ENCODE data around the gene LATS2.

Gene LATS2

GRCh38 chr13:21039097-21039800 lies 22.1 kb downstream of the LATS2 start:
- Histone ChIP-seq H3K4me3 (ENCODE audit: low read depth in 1 of 2, low read length in 1 of 2) (peak overlapping the region in 1 of 2 experiments; percentile 25), H3K27me3 (no peaks in the 10 kb centered on the region), H3K27ac (peak overlapping the region; percentile 75), H3K9me3 (no peaks in the 10 kb centered on the region), H3K36me3 (peaks cover 8% of the 10 kb centered on the region), H3K4me1 (ENCODE audit: control insufficient read depth in 1 of 2, insufficient read depth in 1 of 2, low read depth in 1 of 2, low read length in 1 of 2) (peaks cover 68 to 73% of the 10 kb centered on the region in 2 experiments)
- TF ChIP-seq CTCF (IDR thresholded peaks at IDR 0.05): no peak

- Histone ChIP-seq H3K27ac (peak overlapping the region; percentile 75), H3K4me3 (ENCODE audit: low read depth in 1 of 2, low read length in 1 of 2) (no peak overlapping the region), H3K4me1 (ENCODE audit: control insufficient read depth in 1 of 2, insufficient read depth in 1 of 2, low read depth in 1 of 2, low read length in 1 of 2) (peaks cover 81 to 87% of the 10 kb centered on the region in 2 experiments), H3K9me3 (no peaks in the 10 kb centered on the region), H3K36me3 (no peaks in the 10 kb centered on the region), H3K27me3 (no peaks in the 10 kb centered on the region)
- TF ChIP-seq CTCF (IDR thresholded peaks at IDR 0.05): no peak
Observed at GRCh38 chr13:21037656-21038055, 23.7 kb downstream of the LATS2 start.

- H3K4me3 ChIP-seq (ENCODE audit: low read depth in 1 of 2, low read length in 1 of 2): no peak overlapping the region
- TF ChIP-seq CTCF (IDR thresholded peaks at IDR 0.05): no peak
- H3K9me3 ChIP-seq: no peaks in the 10 kb centered on the region
- peak overlapping the region; percentile 33 for H3K27ac ChIP-seq
- no peaks in the 10 kb centered on the region for H3K36me3 ChIP-seq
- H3K27me3 ChIP-seq: no peaks in the 10 kb centered on the region
- peaks cover 68 to 82% of the 10 kb centered on the region in 2 experiments for H3K4me1 ChIP-seq (ENCODE audit: control insufficient read depth in 1 of 2, insufficient read depth in 1 of 2, low read depth in 1 of 2, low read length in 1 of 2)
Observed at GRCh38 chr13:21035498-21035897, 25.9 kb downstream of the LATS2 start.

- TF ChIP-seq CTCF (IDR thresholded peaks at IDR 0.05): no peak
- H3K4me3 ChIP-seq (ENCODE audit: low read depth in 1 of 2, low read length in 1 of 2): no peak overlapping the region
- no peaks in the 10 kb centered on the region for H3K36me3 ChIP-seq
- no peaks in the 10 kb centered on the region for H3K9me3 ChIP-seq
- peak overlapping the region; percentile 60 for H3K27ac ChIP-seq
- H3K4me1 ChIP-seq (ENCODE audit: control insufficient read depth in 1 of 2, insufficient read depth in 1 of 2, low read depth in 1 of 2, low read length in 1 of 2): peaks cover 60 to 74% of the 10 kb centered on the region in 2 experiments
- no peaks in the 10 kb centered on the region for H3K27me3 ChIP-seq
Observed at GRCh38 chr13:21034603-21035191, 26.7 kb downstream of the LATS2 start.

GRCh38 chr13:21033856-21034602 lies 27.4 kb downstream of the LATS2 start:
- Histone ChIP-seq H3K27me3 (no peaks in the 10 kb centered on the region), H3K4me3 (ENCODE audit: low read depth in 1 of 2, low read length in 1 of 2) (no peak overlapping the region), H3K4me1 (ENCODE audit: control insufficient read depth in 1 of 2, insufficient read depth in 1 of 2, low read depth in 1 of 2, low read length in 1 of 2) (peaks cover 54 to 68% of the 10 kb centered on the region in 2 experiments), H3K36me3 (no peaks in the 10 kb centered on the region), H3K9me3 (no peaks in the 10 kb centered on the region), H3K27ac (peak overlapping the region; percentile 60)
- no peak for TF ChIP-seq CTCF (IDR thresholded peaks at IDR 0.05)

Data from neutrophil (primary cell).